Measurements from ENCODE around the gene CLIC5.

GRCh38 chr6:45933855-45934254 is 81.8 kb downstream of the CLIC5 start:
- TF ChIP-seq CTCF (IDR thresholded peaks at IDR 0.05) = no peak
- TF ChIP-seq POLR2A (IDR thresholded peaks at IDR 0.05) = no peak

All from gastroesophageal sphincter (tissue), 3 donors.